ENCODE data around the gene TMEM132D. TPM values are rescaled to one million over a fixed set of nuclear protein-coding genes. Genes with fewer than 3 reads are reported as not detected.

Gene TMEM132D
- total and polyA plus RNA-seq, 2 of the 4 experiments (the other 2 are of a cell fraction): not detected

DNA sequence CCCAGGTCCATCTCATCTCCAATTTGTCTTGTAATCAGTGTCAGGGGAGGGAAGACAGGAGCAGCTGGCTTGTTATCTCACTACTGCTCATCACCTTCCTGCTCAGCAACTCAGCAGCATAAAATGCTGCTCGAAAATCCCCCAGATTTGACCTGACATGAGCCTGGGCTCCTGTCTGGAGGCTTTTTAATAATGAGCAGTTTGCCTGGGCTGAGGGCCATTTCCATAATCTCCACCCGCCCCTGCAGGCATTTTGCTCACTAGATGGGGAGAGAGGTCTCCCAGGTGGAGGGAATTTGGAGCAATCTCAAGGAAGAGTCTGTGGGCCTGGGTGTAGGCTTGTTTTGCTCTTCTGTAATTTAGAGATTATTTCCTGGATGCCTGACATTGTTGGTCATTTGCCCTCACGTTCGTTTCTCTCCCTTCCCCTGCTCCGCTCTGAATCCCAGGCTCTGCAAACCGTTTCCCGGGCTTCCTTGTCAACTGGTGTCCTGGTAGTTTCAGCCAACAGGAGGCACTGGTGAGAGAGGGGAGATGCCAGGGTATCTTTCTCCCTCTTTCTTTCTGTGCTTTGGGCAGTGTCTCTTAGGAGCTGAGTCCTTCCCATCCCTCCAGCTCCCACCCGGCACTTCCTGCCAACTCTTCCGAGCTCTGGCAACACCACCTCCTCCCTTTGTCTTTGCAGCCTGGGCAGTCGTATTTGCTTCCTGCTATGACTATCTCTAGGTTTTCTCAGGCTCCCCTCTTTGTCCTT, 751.3 kb downstream of the TMEM132D start:
- ATAC-seq (ENCODE audit: low read depth) (no peak), DNase-seq (no peak)
- H3K27ac ChIP-seq (ENCODE audit: insufficient read depth, low read length): no peak overlapping the region
- no peaks in the 10 kb centered on the region for H3K27me3 ChIP-seq (ENCODE audit: control insufficient read depth, insufficient read depth, low read length)
- no peak overlapping the region for H2AFZ ChIP-seq (replicated peaks; ENCODE audit: low read length, poor library complexity)
- no peak overlapping the region for H2BK20ac ChIP-seq (ENCODE audit: low read depth, low read length)
- dilution Hi-C loops (cut with HindIII; ENCODE audit: low sequenced_read_pairs, unreplicated experiment): no loop called here
- no peak overlapping the region for H4K91ac ChIP-seq (ENCODE audit: insufficient read depth, low read depth, low read length)
- H4K20me1 ChIP-seq (ENCODE audit: insufficient read depth, low read length): no peaks in the 10 kb centered on the region
- ChIA-PET CTCF (no interaction called here), POLR2A (ENCODE audit: unreplicated experiment) (no interaction called here)
- no peak overlapping the region for H3K4me2 ChIP-seq (ENCODE audit: low read depth, low read length)
- H2AK9ac ChIP-seq (replicated peaks; ENCODE audit: low read depth, low read length, poor library complexity): no peak overlapping the region
- H2BK15ac ChIP-seq (ENCODE audit: low read depth, low read length): no peak overlapping the region
- intact Hi-C loops (cut with micrococcal nuclease): no loop called here
- H2AK5ac ChIP-seq (ENCODE audit: low read depth, low read length): no peak overlapping the region
- no peak overlapping the region for H3K9ac ChIP-seq (ENCODE audit: low read depth, low read length)
- no peak overlapping the region for H4K8ac ChIP-seq (ENCODE audit: low read depth in 2 of 2, low read length in 2 of 2)
- H3K18ac ChIP-seq (ENCODE audit: low read depth, low read length): no peak overlapping the region
- H3K79me1 ChIP-seq (ENCODE audit: low read depth in 1 of 2, low read length in 2 of 2): no peaks in the 10 kb centered on the region
- BruUV-seq (replicated peaks): no TSS peak
- no peak overlapping the region for H4K5ac ChIP-seq (ENCODE audit: low read depth, low read length)
- no peaks in the 10 kb centered on the region for H3K9me1 ChIP-seq (ENCODE audit: insufficient read depth, low read length)
- H3K9me3 ChIP-seq (ENCODE audit: control insufficient read depth, insufficient read depth, low read length): peaks cover 27% of the 10 kb centered on the region
- no peak overlapping the region for H3K23ac ChIP-seq (ENCODE audit: low read depth, low read length)
- H3K4ac ChIP-seq (ENCODE audit: low read depth, low read length): no peak overlapping the region
- no peak overlapping the region for H3K4me3 ChIP-seq (ENCODE audit: insufficient read depth, low read depth, low read length)
- no peak for TF ChIP-seq SMC3 (IDR thresholded peaks at IDR 0.05; ENCODE audit: low read depth, low read length)
- TF ChIP-seq POLR2A (IDR thresholded peaks at IDR 0.05; ENCODE audit: low read depth, low read length): no peak
- H2BK5ac ChIP-seq (ENCODE audit: low read depth, low read length, poor library complexity, severe bottlenecking): no peak overlapping the region
- H3K36me3 ChIP-seq (ENCODE audit: control insufficient read depth, insufficient read depth, low read length): no peaks in the 10 kb centered on the region
- no peak overlapping the region for H2BK120ac ChIP-seq (ENCODE audit: low read depth, low read length)
- no peak overlapping the region for H3K14ac ChIP-seq (replicated peaks; ENCODE audit: low read depth, low read length)
- H3K4me1 ChIP-seq (ENCODE audit: control insufficient read depth, insufficient read depth, low read length): no peaks in the 10 kb centered on the region
- no peak overlapping the region for H3K56ac ChIP-seq (ENCODE audit: extremely low read depth, insufficient read depth, low read length)
- WGBS, 2 experiments (ENCODE audit: extremely low coverage in 2 of 2, insufficient read length in 1 of 2): no CpG with 5 or more reads among the region's 10 CpGs
- in situ Hi-C loops (cut with MboI; ENCODE audit: low sequenced_read_pairs): no loop called here
